Measurements from ENCODE around the gene DUSP16.

DUSP16 gene

GRCh38 chr12:12586879-12587675 lies 24.4 kb upstream of the DUSP16 start:
- Histone ChIP-seq H3K4me3 (ENCODE audit: low read depth in 1 of 2, low read length in 2 of 2) (no peak overlapping the region), H3K79me2 (ENCODE audit: insufficient read depth, low read length) (no peaks in the 10 kb centered on the region), H3K9ac (ENCODE audit: low read depth, low read length) (no peak overlapping the region), H3K36me3 (ENCODE audit: insufficient read depth, low read length) (no peaks in the 10 kb centered on the region), H2AFZ (ENCODE audit: low read depth, low read length) (no peak overlapping the region), H3K4me1 (ENCODE audit: insufficient read depth, low read length) (no peaks in the 10 kb centered on the region), H3K27ac (ENCODE audit: low read length) (no peak overlapping the region), H4K20me1 (ENCODE audit: insufficient read depth, low read length) (no peaks in the 10 kb centered on the region), H3K4me2 (ENCODE audit: insufficient read depth, low read length) (no peak overlapping the region), H3K9me3 (ENCODE audit: insufficient read depth, low read length, severe bottlenecking) (no peaks in the 10 kb centered on the region), H3K27me3 (ENCODE audit: insufficient read depth, low read length, poor library complexity) (peaks cover 23% of the 10 kb centered on the region)
- DNase-seq (no peak), ATAC-seq (ENCODE audit: insufficient read depth, low read depth) (no peak)
- TF ChIP-seq, protein P1, sequence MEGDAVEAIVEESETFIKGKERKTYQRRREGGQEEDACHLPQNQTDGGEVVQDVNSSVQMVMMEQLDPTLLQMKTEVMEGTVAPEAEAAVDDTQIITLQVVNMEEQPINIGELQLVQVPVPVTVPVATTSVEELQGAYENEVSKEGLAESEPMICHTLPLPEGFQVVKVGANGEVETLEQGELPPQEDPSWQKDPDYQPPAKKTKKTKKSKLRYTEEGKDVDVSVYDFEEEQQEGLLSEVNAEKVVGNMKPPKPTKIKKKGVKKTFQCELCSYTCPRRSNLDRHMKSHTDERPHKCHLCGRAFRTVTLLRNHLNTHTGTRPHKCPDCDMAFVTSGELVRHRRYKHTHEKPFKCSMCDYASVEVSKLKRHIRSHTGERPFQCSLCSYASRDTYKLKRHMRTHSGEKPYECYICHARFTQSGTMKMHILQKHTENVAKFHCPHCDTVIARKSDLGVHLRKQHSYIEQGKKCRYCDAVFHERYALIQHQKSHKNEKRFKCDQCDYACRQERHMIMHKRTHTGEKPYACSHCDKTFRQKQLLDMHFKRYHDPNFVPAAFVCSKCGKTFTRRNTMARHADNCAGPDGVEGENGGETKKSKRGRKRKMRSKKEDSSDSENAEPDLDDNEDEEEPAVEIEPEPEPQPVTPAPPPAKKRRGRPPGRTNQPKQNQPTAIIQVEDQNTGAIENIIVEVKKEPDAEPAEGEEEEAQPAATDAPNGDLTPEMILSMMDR (IDR thresholded peaks at IDR 0.05; ENCODE audit: borderline replicate concordance, extremely low read depth, low read length, poor library complexity, severe bottlenecking): no peak
- no peak for TF ChIP-seq EZH2 (IDR thresholded peaks at IDR 0.05; ENCODE audit: borderline replicate concordance, low read depth, low read length, severe bottlenecking)

- DNase-seq: no peak
- no peak overlapping the region for H3K27ac ChIP-seq (ENCODE audit: low read length)
- ATAC-seq (ENCODE audit: insufficient read depth, low read depth): no peak
These were observed 22.6 kb upstream of the DUSP16 start for GRCh38 chr12:12585115-12585863.

DNA sequence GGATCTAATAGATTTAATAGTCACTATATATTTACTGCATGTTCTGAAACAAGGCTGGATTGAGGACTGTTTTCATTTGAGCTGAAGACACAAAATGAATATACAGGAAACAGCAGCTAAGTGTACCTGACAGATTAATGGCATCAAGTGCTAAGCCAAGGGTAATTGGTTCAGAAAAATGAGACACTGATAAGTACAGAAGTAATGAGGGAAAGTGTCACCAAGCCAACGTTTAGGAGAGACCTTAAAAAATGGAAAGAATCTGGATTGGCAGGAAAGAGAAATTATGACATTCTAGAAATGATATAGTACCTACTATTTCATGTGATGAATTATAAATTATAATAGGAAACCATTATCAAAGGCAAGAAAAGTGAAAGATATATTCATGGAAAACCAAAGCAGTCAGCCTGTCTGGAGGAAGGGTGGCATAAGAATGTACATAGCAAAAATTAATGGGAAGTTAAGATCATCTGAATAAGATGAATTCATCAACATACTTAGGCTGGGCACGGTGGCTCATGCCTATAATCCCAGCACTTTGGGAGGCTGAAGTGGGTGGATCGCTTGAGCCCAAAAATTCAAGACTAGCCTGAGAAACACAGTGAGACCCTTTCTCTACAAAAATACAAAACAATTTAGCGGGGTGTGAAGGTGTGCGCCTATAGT lies 21.0 kb upstream of the DUSP16 start:
- no peaks in the 10 kb centered on the region for H3K4me1 ChIP-seq (ENCODE audit: insufficient read depth, low read length)
- H3K4me2 ChIP-seq (ENCODE audit: insufficient read depth, low read length): no peak overlapping the region
- H4K20me1 ChIP-seq (ENCODE audit: insufficient read depth, low read length): no peaks in the 10 kb centered on the region
- no peak for TF ChIP-seq EZH2 (IDR thresholded peaks at IDR 0.05; ENCODE audit: borderline replicate concordance, low read depth, low read length, severe bottlenecking)
- no peak overlapping the region for H3K27ac ChIP-seq (ENCODE audit: low read length)
- no peaks in the 10 kb centered on the region for H3K36me3 ChIP-seq (ENCODE audit: insufficient read depth, low read length)
- H3K27me3 ChIP-seq (ENCODE audit: insufficient read depth, low read length, poor library complexity): peaks cover 18% of the 10 kb centered on the region
- no peak for ATAC-seq (ENCODE audit: insufficient read depth, low read depth)
- H2AFZ ChIP-seq (ENCODE audit: low read depth, low read length): no peak overlapping the region
- DNase-seq: no peak
- no peak overlapping the region for H3K4me3 ChIP-seq (ENCODE audit: low read depth in 1 of 2, low read length in 2 of 2)
- H3K9me3 ChIP-seq (ENCODE audit: insufficient read depth, low read length, severe bottlenecking): no peaks in the 10 kb centered on the region
- H3K9ac ChIP-seq (ENCODE audit: low read depth, low read length): no peak overlapping the region
- no peaks in the 10 kb centered on the region for H3K79me2 ChIP-seq (ENCODE audit: insufficient read depth, low read length)

More at GRCh38 chr12:12585115-12585863, 22.6 kb upstream of the DUSP16 start:
- Histone ChIP-seq H3K9me3 (ENCODE audit: insufficient read depth, low read length, severe bottlenecking) (no peaks in the 10 kb centered on the region), H3K79me2 (ENCODE audit: insufficient read depth, low read length) (no peaks in the 10 kb centered on the region), H3K9ac (ENCODE audit: low read depth, low read length) (no peak overlapping the region), H3K27me3 (ENCODE audit: insufficient read depth, low read length, poor library complexity) (peaks cover 21% of the 10 kb centered on the region), H4K20me1 (ENCODE audit: insufficient read depth, low read length) (no peaks in the 10 kb centered on the region), H3K4me2 (ENCODE audit: insufficient read depth, low read length) (no peak overlapping the region), H3K4me3 (ENCODE audit: low read depth in 1 of 2, low read length in 2 of 2) (no peak overlapping the region), H3K36me3 (ENCODE audit: insufficient read depth, low read length) (no peaks in the 10 kb centered on the region), H2AFZ (ENCODE audit: low read depth, low read length) (no peak overlapping the region), H3K4me1 (ENCODE audit: insufficient read depth, low read length) (no peaks in the 10 kb centered on the region)
- TF ChIP-seq EZH2 (IDR thresholded peaks at IDR 0.05; ENCODE audit: borderline replicate concordance, low read depth, low read length, severe bottlenecking): no peak
- TF ChIP-seq, protein P1 (IDR thresholded peaks at IDR 0.05; ENCODE audit: borderline replicate concordance, extremely low read depth, low read length, poor library complexity, severe bottlenecking): no peak
